ENCODE data around the gene RHBDL2.
"Not testable (repeated sequence)": the region's sequence is repeated elsewhere in the genome, so short reads cannot be mapped to it uniquely, and the experiment has no call there.

The RHBDL2 gene, protein sequence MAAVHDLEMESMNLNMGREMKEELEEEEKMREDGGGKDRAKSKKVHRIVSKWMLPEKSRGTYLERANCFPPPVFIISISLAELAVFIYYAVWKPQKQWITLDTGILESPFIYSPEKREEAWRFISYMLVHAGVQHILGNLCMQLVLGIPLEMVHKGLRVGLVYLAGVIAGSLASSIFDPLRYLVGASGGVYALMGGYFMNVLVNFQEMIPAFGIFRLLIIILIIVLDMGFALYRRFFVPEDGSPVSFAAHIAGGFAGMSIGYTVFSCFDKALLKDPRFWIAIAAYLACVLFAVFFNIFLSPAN

GRCh38 chr1:38941527-38942019 is at the start of gene RHBDL2:
RHBDL2 (minus strand) TSS chr1:38941830; CDS start chr1:38919212, 22,618 bp downstream.
- Histone ChIP-seq H3K4me3 (peak within 1 kb of the TSS; percentile 32 to 54 (median 46)), H3K27ac (peak within 1 kb of the TSS in 17 of 21 experiments; percentile 17 to 80 (median 70))

- Histone ChIP-seq H3K4me3 (peak within 1 kb of the TSS; percentile 81 to 100 (median 92)), H3K27ac (peak within 1 kb of the TSS; percentile 84 to 100 (median 96))
Measured at GRCh38 chr1:38990738-38991637, 49.4 kb upstream of the RHBDL2 start, which contains the start of gene AKIRIN1. AKIRIN1 (plus strand) TSS chr1:38991276; CDS start chr1:38991381, 105 bp downstream.

- peak overlapping the region; percentile 81 to 100 (median 92) for H3K4me3 ChIP-seq
- peak overlapping the region in 20 of 21 experiments; percentile 89 to 100 (median 96) for H3K27ac ChIP-seq
Measured at GRCh38 chr1:38990386-38990737, 48.7 kb upstream of the RHBDL2 start.

DNA sequence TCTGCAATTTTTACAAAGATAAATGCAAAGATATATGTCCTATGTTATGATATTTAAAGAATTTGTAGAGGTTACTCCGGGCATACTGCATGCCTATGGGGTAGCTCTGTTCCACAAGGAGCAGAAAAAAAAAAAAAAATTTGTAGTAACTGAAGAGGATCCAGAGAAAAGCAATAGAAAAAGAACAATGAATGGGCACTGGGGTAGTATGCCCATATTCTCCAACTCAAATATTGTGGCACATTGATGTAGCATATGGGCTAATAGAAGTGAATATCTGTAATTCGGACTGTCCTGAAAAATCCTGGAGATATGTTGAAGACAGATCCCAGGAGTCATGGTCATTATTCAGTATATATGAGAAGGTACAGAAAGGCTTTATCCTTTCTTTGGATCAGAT is 48.3 kb upstream of the RHBDL2 start:
- no peak overlapping the region for H3K4me3 ChIP-seq
- peak overlapping the region in 14 of 21 experiments; percentile 93 to 99 (median 96) for H3K27ac ChIP-seq

DNA sequence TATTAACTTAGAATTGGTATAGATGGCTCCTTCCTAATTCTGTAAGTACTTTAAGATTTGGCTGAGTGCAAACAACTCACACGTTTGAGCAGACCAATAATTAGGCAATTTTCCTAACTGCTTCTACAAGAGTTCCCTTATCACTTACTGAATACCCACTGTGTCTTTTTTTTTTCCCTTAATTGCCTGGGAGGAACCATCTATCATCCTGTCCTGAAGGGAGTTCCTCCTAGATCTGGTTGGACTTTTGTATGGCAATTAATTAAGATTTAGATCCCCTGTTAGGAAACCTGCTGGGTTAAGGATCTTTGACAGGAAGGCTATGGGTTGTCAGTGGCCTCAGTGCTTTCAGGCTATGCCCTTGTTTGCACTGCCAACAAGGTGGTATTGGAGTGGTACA is 37.8 kb upstream of the RHBDL2 start:
- H3K4me3 ChIP-seq, H3K27ac ChIP-seq: not testable (repeated sequence)

DNA sequence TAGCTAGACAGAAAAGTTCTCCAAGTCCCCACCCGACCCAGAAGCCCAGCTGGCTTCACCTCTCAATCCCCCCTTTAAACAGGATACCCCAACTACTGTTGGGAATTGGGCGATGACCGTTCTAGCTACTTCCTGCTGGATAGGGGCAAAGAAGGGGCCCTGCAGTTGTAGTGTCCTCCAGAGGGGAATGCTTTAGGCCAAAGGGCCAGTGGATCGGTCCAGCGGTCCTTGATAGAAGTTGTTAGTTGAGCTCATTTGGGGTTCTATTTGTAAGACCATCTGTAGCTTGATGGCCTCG is 36.6 kb upstream of the RHBDL2 start:
- not testable (repeated sequence) for H3K4me3 ChIP-seq

GRCh38 chr1:38977399-38978244 is 36.0 kb upstream of the RHBDL2 start:
- H3K4me3 ChIP-seq, H3K27ac ChIP-seq: not testable (repeated sequence)

More for the DNA sequence above, 36.6 kb upstream of the RHBDL2 start:
- not testable (repeated sequence) for H3K27ac ChIP-seq

GRCh38 chr1:38973659-38974437 is 32.2 kb upstream of the RHBDL2 start:
- H3K4me3 ChIP-seq = no peak overlapping the region
- no peak overlapping the region for H3K27ac ChIP-seq

DNA sequence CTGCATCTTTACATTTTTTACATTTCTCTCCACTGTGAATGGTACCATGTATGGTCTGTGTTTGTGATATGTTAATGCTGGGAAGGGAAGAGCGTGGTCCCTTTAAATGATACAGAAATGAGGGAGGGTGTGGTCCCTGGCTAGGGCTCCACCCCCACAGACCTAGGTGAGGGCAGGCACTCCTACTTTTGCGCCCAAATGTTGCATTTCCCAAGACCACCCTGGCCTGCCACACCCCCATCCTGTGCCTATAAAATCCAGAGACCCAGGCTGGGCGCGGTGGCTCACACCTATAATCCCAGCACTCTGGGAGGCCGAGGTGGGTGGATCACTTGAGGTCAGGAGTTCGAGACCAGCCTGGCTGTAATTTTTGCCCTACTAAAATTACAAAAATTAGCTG is 31.5 kb upstream of the RHBDL2 start:
- not testable (repeated sequence) for H3K27ac ChIP-seq, H3K4me3 ChIP-seq

GRCh38 chr1:38964140-38964548 is 22.5 kb upstream of the RHBDL2 start:
- Histone ChIP-seq H3K27ac (no peak overlapping the region), H3K4me3 (no peak overlapping the region)

DNA sequence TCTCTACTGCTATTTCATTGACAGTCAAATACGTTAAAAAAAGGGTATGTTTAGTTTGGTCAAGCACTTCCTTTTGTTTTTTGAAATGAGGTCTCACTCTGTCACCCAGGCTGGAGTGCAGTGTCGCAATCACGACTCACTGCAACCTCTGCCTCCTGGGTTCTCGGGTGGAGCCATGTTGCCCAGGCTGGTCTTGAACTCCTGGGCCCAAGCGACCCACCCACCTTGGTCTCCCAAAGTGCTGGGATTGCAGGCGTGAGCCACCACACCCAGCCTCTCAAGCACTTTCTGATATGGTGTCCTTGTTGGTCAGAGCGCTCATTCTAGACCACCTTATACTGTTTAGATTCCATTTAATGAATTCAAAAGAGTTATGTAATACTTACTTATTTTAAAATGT is 20.9 kb upstream of the RHBDL2 start:
- H3K27ac ChIP-seq = peak overlapping the region in 1 of 21 experiments; percentile 54
- H3K4me3 ChIP-seq = no peak overlapping the region

DNA sequence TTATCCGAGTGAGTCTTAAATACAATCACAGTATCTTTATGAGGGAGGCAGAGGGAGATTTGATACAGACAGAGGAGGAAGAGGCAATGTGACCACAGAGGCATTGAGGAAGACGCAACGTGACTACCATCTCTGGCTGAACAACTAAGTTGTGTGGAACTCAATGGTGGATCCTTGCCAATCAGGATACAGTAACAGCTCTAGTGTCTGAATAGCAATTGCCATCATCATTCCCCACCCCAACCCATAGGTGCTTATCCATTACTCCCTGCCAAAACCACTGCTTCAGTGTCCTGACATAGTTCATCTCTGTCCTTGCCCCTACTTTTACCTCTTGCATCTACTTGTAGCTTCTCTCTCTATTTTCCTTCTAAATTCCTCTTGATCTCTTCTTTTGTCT is 20.5 kb upstream of the RHBDL2 start:
- H3K4me3 ChIP-seq = no peak overlapping the region
- H3K27ac ChIP-seq = peak overlapping the region in 4 of 21 experiments; percentile 24 to 60 (median 46)

DNA sequence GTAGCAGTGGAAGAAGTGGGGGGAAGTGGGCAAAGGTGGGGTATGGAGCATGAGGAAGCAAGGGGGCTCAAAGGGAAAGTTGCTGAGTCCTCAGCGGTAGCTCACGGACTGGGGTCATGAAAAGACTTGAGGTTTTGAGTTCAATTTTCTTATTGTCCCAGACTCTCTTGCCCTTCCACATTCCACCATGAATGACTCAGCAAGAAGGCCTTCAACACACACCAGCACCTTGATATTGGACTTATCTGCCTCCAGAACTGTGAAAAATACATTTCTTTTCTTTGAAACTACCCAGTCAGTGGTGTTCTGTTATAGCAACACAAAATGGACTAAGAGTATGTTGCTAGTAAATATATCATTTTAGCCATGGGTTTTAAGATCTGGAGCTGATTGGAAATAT is 17.3 kb upstream of the RHBDL2 start:
- H3K27ac ChIP-seq = peak overlapping the region in 7 of 21 experiments; percentile 9 to 57 (median 37)
- no peak overlapping the region for H3K4me3 ChIP-seq

GRCh38 chr1:38953433-38953860 is 11.8 kb upstream of the RHBDL2 start:
- H3K27ac ChIP-seq = peak overlapping the region in 3 of 21 experiments; percentile 13 to 51 (median 18)
- no peak overlapping the region for H3K4me3 ChIP-seq

- Histone ChIP-seq H3K27ac (peak overlapping the region in 12 of 21 experiments; percentile 13 to 79 (median 68)), H3K4me3 (no peak overlapping the region)
Measured at GRCh38 chr1:38950553-38950952, 8.9 kb upstream of the RHBDL2 start.

DNA sequence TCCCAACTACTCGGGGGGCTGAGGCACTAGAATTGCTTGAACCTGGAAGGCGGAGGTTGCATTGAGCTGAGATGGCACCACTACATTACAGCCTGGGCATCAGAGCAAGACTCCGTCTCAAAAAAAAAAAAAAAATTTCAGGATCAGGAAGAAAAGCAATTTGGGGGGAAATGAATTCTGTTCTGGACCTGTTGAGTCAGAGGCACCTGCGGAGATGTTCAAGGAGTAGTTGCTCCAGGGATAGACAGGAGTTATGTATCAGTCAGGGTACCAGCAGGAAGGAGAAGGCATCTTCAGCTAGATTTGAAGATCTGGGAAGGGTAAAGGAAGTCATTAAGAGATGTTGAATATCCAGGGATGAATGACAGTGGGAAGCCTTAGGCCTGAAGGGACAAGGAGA is 2.9 kb upstream of the RHBDL2 start:
- Histone ChIP-seq H3K4me3 (no peak overlapping the region), H3K27ac (no peak overlapping the region)

GRCh38 chr1:38942664-38943428 is 1.2 kb upstream of the RHBDL2 start:
- H3K4me3 ChIP-seq = no peak overlapping the region
- no peak overlapping the region for H3K27ac ChIP-seq

DNA sequence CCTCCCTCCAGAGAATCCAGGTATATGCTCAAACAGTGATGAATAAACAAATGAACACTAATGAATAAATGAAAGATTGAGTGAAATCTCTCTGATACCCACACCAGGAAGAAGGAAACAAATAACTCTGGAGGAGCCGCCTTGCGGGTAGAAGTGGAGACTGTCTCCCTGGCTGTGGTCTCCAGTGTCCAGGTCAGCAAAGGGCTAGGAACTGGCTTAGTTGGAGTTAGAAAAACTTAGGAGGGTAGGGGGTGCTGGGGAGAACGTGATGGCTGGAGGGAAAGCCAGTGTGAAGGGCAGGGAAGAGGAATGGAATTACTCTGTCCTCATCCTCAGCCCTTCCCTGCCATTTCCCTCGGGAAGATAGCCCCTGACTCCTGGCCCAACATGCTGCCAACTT is 537 bp downstream of the RHBDL2 start:
- Histone ChIP-seq H3K27ac (peak overlapping the region in 17 of 21 experiments; percentile 3 to 80 (median 70)), H3K4me3 (peak overlapping the region; percentile 32 to 54 (median 46))

Measured in skin epidermis (tissue), 12 donors.